ENCODE data around the gene HPS6. TPM values are rescaled to one million over a fixed set of nuclear protein-coding genes. Genes with fewer than 3 reads are reported as not detected.

HPS6 gene
- total and polyA plus RNA-seq, 7 donors: 7.3 to 13.2 (median 9.8) TPM

GRCh38 chr10:102114861-102115618, 49.9 kb downstream of the HPS6 start:
- H3K27me3 ChIP-seq (ENCODE audit: insufficient read depth in 3 of 3, low read length in 2 of 3): no peaks in the 10 kb centered on the region
- intact Hi-C loops (cut with DNase I): no loop called here
- peaks cover 6 to 18% of the 10 kb centered on the region in 2 donors for H3K36me3 ChIP-seq (ENCODE audit: insufficient read depth in 1 of 2, low read depth in 1 of 2)
- peak; percentile 90 to 93 for DNase-seq
- H3K27ac ChIP-seq: peak overlapping the region; percentile 92
- H3K9me3 ChIP-seq: no peaks in the 10 kb centered on the region
- H3K4me3 ChIP-seq: peak overlapping the region; percentile 83
- no peak for TF ChIP-seq CTCF (IDR thresholded peaks at IDR 0.05)
- peaks cover 61% of the 10 kb centered on the region for H3K4me1 ChIP-seq
- WGBS, 3 donors: 1 to 3% (median 1%) methylated on average over 22 to 23 of the region's 23 CpGs
- peak; percentile 79 to 85 (median 82) for ATAC-seq

GRCh38 chr10:102115775-102116174, 50.6 kb downstream of the HPS6 start:
- Histone ChIP-seq H3K4me3 (peak overlapping the region; percentile 83), H3K4me1 (peaks cover 61% of the 10 kb centered on the region)

GRCh38 chr10:102116656-102117055, 51.5 kb downstream of the HPS6 start:
- H3K36me3 ChIP-seq (ENCODE audit: insufficient read depth in 1 of 2, low read depth in 1 of 2): peaks cover 0 to 2% of the 10 kb centered on the region in 2 donors
- 66 to 89% (median 79%) methylated on average over 1 of the region's 1 CpG for WGBS, 3 donors
- no peaks in the 10 kb centered on the region for H3K9me3 ChIP-seq
- no peak for ATAC-seq
- no peaks in the 10 kb centered on the region for H3K27me3 ChIP-seq (ENCODE audit: insufficient read depth in 3 of 3, low read length in 2 of 3)
- peak overlapping the region; percentile 87 for H3K4me3 ChIP-seq
- intact Hi-C loops (cut with DNase I): no loop called here
- H3K27ac ChIP-seq: peak overlapping the region; percentile 92
- TF ChIP-seq CTCF (IDR thresholded peaks at IDR 0.05): no peak
- no peak for DNase-seq
- H3K4me1 ChIP-seq: peaks cover 61% of the 10 kb centered on the region

More at GRCh38 chr10:102115775-102116174, 50.6 kb downstream of the HPS6 start:
- Histone ChIP-seq H3K27ac (peak overlapping the region; percentile 92), H3K36me3 (ENCODE audit: insufficient read depth in 1 of 2, low read depth in 1 of 2) (peaks cover 0 to 11% of the 10 kb centered on the region in 2 donors), H3K9me3 (no peaks in the 10 kb centered on the region), H3K27me3 (ENCODE audit: insufficient read depth in 3 of 3, low read length in 2 of 3) (no peaks in the 10 kb centered on the region)
- intact Hi-C loops (cut with DNase I): no loop called here
- WGBS, 3 donors: 3 to 8% (median 4%) methylated on average over 3 of the region's 3 CpGs
- no peak for TF ChIP-seq CTCF (IDR thresholded peaks at IDR 0.05)
- ATAC-seq (no peak), DNase-seq (no peak)

Other genes with a start within 250 kb of the HPS6 start
- 10 to 100 TPM; 52.6 to 59.8 (median 57.3) TPM for gene OGA, start 246.9 kb upstream of the HPS6 start, total RNA-seq
- gene OGA, start 246.9 kb upstream of the HPS6 start, polyA plus RNA-seq: 10 to 100 TPM; 12.0 to 58.3 (median 24.7) TPM
- 1 to 10 TPM in 3 of 4 donors, under 1 TPM in 1; 0.71 to 3.2 (median 1.8) TPM for gene KCNIP2, start 221.5 kb upstream of the HPS6 start, total RNA-seq
- 1 to 10 TPM in 2 of 3 donors, under 1 TPM in 1; 0.58 to 5.9 (median 1.1) TPM for gene KCNIP2, start 221.5 kb upstream of the HPS6 start, polyA plus RNA-seq
- 10 to 100 TPM; 14.1 to 22.9 (median 18.4) TPM for gene ARMH3, start 9.2 kb upstream of the HPS6 start, total RNA-seq
- gene ARMH3, start 9.2 kb upstream of the HPS6 start, polyA plus RNA-seq: 10 to 100 TPM; 26.0 to 38.7 (median 30.2) TPM
- gene LDB1, start 55.0 kb downstream of the HPS6 start, total RNA-seq: 10 to 100 TPM; 22.0 to 29.8 (median 26.8) TPM
- gene LDB1, start 55.0 kb downstream of the HPS6 start, polyA plus RNA-seq: 10 to 100 TPM; 13.9 to 24.9 (median 14.6) TPM
- 10 to 100 TPM; 14.9 to 57.5 (median 32.1) TPM for gene PPRC1, start 67.7 kb downstream of the HPS6 start, total RNA-seq
- gene PPRC1, start 67.7 kb downstream of the HPS6 start, polyA plus RNA-seq: 10 to 100 TPM; 14.7 to 32.2 (median 15.5) TPM
- 10 to 100 TPM; 38.7 to 86.1 (median 64.4) TPM for gene NOLC1, start 87.0 kb downstream of the HPS6 start, total RNA-seq
- gene NOLC1, start 87.0 kb downstream of the HPS6 start, polyA plus RNA-seq: 10 to 100 TPM; 25.8 to 77.5 (median 54.1) TPM
- gene ELOVL3, start 160.9 kb downstream of the HPS6 start, total RNA-seq: under 1 TPM in 3 of 4 donors, not detected in 1; 0.25 to 0.54 (median 0.26) TPM
- under 1 TPM; 0.17 to 0.32 (median 0.26) TPM for gene ELOVL3, start 160.9 kb downstream of the HPS6 start, polyA plus RNA-seq
- gene PITX3, start 176.2 kb downstream of the HPS6 start, total RNA-seq: 1 to 10 TPM; 6.9 to 9.7 (median 8.8) TPM
- gene PITX3, start 176.2 kb downstream of the HPS6 start, polyA plus RNA-seq: 1 to 10 TPM; 2.0 to 7.6 (median 4.5) TPM
- 10 to 100 TPM; 40.8 to 47.1 (median 44.2) TPM for gene GBF1, start 180.2 kb downstream of the HPS6 start, total RNA-seq
- 10 to 100 TPM; 14.1 to 32.0 (median 15.8) TPM for gene GBF1, start 180.2 kb downstream of the HPS6 start, polyA plus RNA-seq